HEK293 (cell line): ENCODE data around the gene CPXM2.

Source experiments
- CTCF ChIA-PET: fragments of 350-600 bp; formaldehyde crosslinking; extraction: SDS; loops from one replicate; lab custom pipeline; 2021; ENCODE audit warnings: antibody characterized with exemption; lab: Yijun Ruan, JAX
- POLR2A ChIA-PET: fragments of 300-600 bp; formaldehyde crosslinking; extraction: SDS; loops from one replicate; lab custom pipeline; 2020; ENCODE audit warnings: antibody characterized with exemption, inconsistent platforms; lab: Yijun Ruan, JAX
- H3K27ac ChIP-seq: fragments of 200-500 bp; sonication (Bioruptor generic); 2 replicates; pipeline ENCODE4 v1.5.1; 2014; ENCODE audit warnings: low read depth, low read length, control low read depth, inconsistent platforms; ENCODE audit errors: extremely low read depth
- H3K36me3 ChIP-seq, 2 experiments: fragments of 200-500 bp in 1 of 2; sonication (Bioruptor generic) in 1 of 2; 1 replicate in 1 of 2; 2 replicates in 1 of 2; pipeline ENCODE4 v1.5.1; 2014 to 2017; ENCODE audit warnings: inconsistent platforms in 2 of 2, low read length in 2 of 2; ENCODE audit not compliant: control insufficient read depth in 2 of 2, insufficient read depth in 1 of 2
- H3K4me1 ChIP-seq: fragments of 200-500 bp; sonication (Bioruptor generic); 2 replicates; pipeline ENCODE4 v1.5.1; 2014; ENCODE audit warnings: mild to moderate bottlenecking, low read length, inconsistent platforms; ENCODE audit not compliant: control insufficient read depth, insufficient read depth
- H3K4me3 ChIP-seq: 2 replicates; pipeline ENCODE4 v1.5.1; 2011; ENCODE audit warnings: low read depth, mild to moderate bottlenecking, control low read depth, low read length, moderate library complexity
- H3K9me3 ChIP-seq: fragments of 200-500 bp; sonication (Bioruptor generic); 2 replicates; pipeline ENCODE4 v1.5.1; 2014; ENCODE audit warnings: low read depth, low read length, inconsistent platforms; ENCODE audit not compliant: control insufficient read depth, insufficient read depth
- BCL11A ChIP-seq: fragments of 450-650 bp; formaldehyde crosslinking; IDR thresholded peaks from 2 replicates; pipeline ENCODE4 v1.5.1; 2016; ENCODE audit warnings: low read depth, missing biosample characterization, missing genetic modification characterization
- HIC1 ChIP-seq: fragments of 450-650 bp; formaldehyde crosslinking; IDR thresholded peaks from 2 replicates; pipeline ENCODE4 v1.5.1; 2016; ENCODE audit warnings: missing biosample characterization, missing genetic modification characterization
- KLF8 ChIP-seq: fragments of 450-650 bp; formaldehyde crosslinking; IDR thresholded peaks from 2 replicates; pipeline ENCODE4 v1.5.1; 2016; ENCODE audit warnings: missing biosample characterization, missing genetic modification characterization
- MYNN ChIP-seq: fragments of 450-650 bp; formaldehyde crosslinking; IDR thresholded peaks from 2 replicates; pipeline ENCODE4 v1.5.1; 2016; ENCODE audit warnings: missing biosample characterization, missing genetic modification characterization, borderline replicate concordance
- MZF1 ChIP-seq: fragments of 450-650 bp; formaldehyde crosslinking; IDR thresholded peaks from 2 replicates; pipeline ENCODE4 v1.5.1; 2017; ENCODE audit warnings: missing biosample characterization, missing genetic modification characterization, borderline replicate concordance
- PRDM6 ChIP-seq: fragments of 450-650 bp; formaldehyde crosslinking; IDR thresholded peaks from 2 replicates; pipeline ENCODE4 v1.5.1; 2017; ENCODE audit warnings: missing biosample characterization, missing genetic modification characterization
- ZNF10 ChIP-seq: fragments of 450-650 bp; formaldehyde crosslinking; IDR thresholded peaks from 2 replicates; pipeline ENCODE4 v1.5.1; 2017; ENCODE audit warnings: missing biosample characterization, missing genetic modification characterization
- ZNF155 ChIP-seq: fragments of 450-650 bp; formaldehyde crosslinking; IDR thresholded peaks from 2 replicates; pipeline ENCODE4 v1.5.1; 2016; ENCODE audit warnings: missing biosample characterization, missing genetic modification characterization
- ZNF169 ChIP-seq: fragments of 450-650 bp; formaldehyde crosslinking; IDR thresholded peaks from 2 replicates; pipeline ENCODE4 v1.5.1; 2016; ENCODE audit warnings: missing biosample characterization, missing genetic modification characterization
- ZNF2 ChIP-seq: fragments of 450-650 bp; formaldehyde crosslinking; IDR thresholded peaks from 2 replicates; pipeline ENCODE4 v1.5.1; 2016; ENCODE audit warnings: missing biosample characterization, missing genetic modification characterization
- ZNF354C ChIP-seq: fragments of 450-650 bp; formaldehyde crosslinking; IDR thresholded peaks from 2 replicates; pipeline ENCODE4 v1.5.1; 2016; ENCODE audit warnings: missing biosample characterization, missing genetic modification characterization, low read depth, borderline replicate concordance
- ZNF404 ChIP-seq: fragments of 450-650 bp; formaldehyde crosslinking; IDR thresholded peaks from 2 replicates; pipeline ENCODE4 v1.5.1; 2017; ENCODE audit warnings: missing biosample characterization, missing genetic modification characterization
- ZNF473 ChIP-seq: fragments of 450-650 bp; formaldehyde crosslinking; IDR thresholded peaks from 2 replicates; pipeline ENCODE4 v1.5.1; 2017; ENCODE audit warnings: missing biosample characterization, missing genetic modification characterization
- ZNF544 ChIP-seq: fragments of 450-650 bp; formaldehyde crosslinking; IDR thresholded peaks from 2 replicates; pipeline ENCODE4 v1.5.0; 2017; ENCODE audit warnings: missing biosample characterization, missing genetic modification characterization
- ZNF596 ChIP-seq: fragments of 450-650 bp; IDR thresholded peaks from 2 replicates; pipeline ENCODE4 v1.5.0; 2018; ENCODE audit warnings: missing biosample characterization, mild to moderate bottlenecking, missing genetic modification characterization, moderate library complexity
- ZNF776 ChIP-seq: fragments of 450-650 bp; formaldehyde crosslinking; IDR thresholded peaks from 2 replicates; pipeline ENCODE4 v1.5.0; 2017; ENCODE audit warnings: missing biosample characterization, missing genetic modification characterization, borderline replicate concordance
- ZNF830 ChIP-seq: fragments of 450-650 bp; IDR thresholded peaks from 2 replicates; pipeline ENCODE4 v1.5.0; 2018; ENCODE audit warnings: missing biosample characterization, missing genetic modification characterization, low read depth, mild to moderate bottlenecking, moderate library complexity
- TF ChIP-seq, protein P1 (sequence below): fragments of 450-650 bp; formaldehyde crosslinking; IDR thresholded peaks from 2 replicates; pipeline ENCODE4 v1.5.1; 2016; ENCODE audit warnings: missing biosample characterization, missing genetic modification characterization
- TF ChIP-seq, protein P2 (sequence below): fragments of 450-650 bp; formaldehyde crosslinking; IDR thresholded peaks from 2 replicates; pipeline ENCODE4 v1.5.1; 2016; ENCODE audit warnings: missing biosample characterization, missing genetic modification characterization

Gene CPXM2

GRCh38 chr10:123859653-123860050, 32.0 kb downstream of the CPXM2 start (continued):
- TF ChIP-seq PRDM6 (no peak), ZNF596 (no peak), BCL11A (tag by site-specific recombination) (no peak), ZNF169 (tag by site-specific recombination) (no peak), ZNF10 (tag by site-specific recombination) (no peak), ZNF354C (tag by site-specific recombination) (no peak)

DNA sequence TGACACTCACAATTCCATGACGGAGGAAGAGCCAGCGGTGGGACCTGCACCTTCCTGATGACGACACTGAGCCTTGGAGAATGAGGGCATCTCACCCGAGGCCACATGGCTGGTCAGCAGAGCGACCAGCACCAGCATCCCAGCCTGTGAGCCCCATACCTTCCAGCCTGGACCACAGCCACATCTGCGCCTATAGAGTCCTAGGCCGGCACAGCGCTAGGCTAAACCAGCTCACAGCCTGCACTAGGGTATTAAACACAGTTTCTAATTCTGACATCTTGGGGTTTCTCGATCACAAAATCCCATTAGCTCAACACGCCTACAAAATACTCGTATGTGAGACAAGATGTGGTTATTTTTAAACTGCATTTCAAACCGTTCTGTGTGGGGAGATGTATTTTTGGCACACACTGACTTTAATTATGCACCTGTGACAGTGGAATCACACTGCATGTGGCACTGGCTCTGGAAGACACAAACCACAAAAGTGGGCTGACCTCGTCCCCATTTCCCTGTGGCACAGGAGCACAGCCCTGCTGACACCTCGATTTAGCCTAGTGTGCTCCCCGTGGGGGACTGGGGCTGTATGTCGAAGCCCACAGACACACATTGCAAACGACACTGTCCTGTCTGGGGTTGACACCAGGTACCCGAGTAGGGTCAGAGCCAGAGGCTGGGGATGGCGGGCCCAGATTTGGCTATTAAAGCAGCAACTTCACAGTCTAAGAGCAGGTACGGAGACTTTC, 32.5 kb downstream of the CPXM2 start:
- H3K27ac ChIP-seq, result no peak overlapping the region
- ChIA-PET POLR2A (no interaction called here), CTCF (interaction anchor here (1.0 kb wide), 1 partner anchor 108 kb away, joined by 3 read pairs; no protein-coding TSS in a partner anchor)
- no peak overlapping the region for H3K4me3 ChIP-seq
- H3K9me3 ChIP-seq, result no peaks in the 10 kb centered on the region
- no peak for TF ChIP-seq ZNF473 (tag by site-specific recombination)
- no peak for TF ChIP-seq ZNF2 (tag by site-specific recombination)
- no peak for TF ChIP-seq ZNF544 (tag by site-specific recombination)
- TF ChIP-seq, protein P1, sequence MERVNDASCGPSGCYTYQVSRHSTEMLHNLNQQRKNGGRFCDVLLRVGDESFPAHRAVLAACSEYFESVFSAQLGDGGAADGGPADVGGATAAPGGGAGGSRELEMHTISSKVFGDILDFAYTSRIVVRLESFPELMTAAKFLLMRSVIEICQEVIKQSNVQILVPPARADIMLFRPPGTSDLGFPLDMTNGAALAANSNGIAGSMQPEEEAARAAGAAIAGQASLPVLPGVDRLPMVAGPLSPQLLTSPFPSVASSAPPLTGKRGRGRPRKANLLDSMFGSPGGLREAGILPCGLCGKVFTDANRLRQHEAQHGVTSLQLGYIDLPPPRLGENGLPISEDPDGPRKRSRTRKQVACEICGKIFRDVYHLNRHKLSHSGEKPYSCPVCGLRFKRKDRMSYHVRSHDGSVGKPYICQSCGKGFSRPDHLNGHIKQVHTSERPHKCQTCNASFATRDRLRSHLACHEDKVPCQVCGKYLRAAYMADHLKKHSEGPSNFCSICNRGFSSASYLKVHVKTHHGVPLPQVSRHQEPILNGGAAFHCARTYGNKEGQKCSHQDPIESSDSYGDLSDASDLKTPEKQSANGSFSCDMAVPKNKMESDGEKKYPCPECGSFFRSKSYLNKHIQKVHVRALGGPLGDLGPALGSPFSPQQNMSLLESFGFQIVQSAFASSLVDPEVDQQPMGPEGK (tag by site-specific recombination), result no peak
- TF ChIP-seq MYNN (tag by site-specific recombination), result no peak
- no peak for TF ChIP-seq ZNF404 (tag by site-specific recombination)
- TF ChIP-seq KLF8 (tag by site-specific recombination), result no peak
- no peak for TF ChIP-seq ZNF776 (tag by site-specific recombination)
- no peak for TF ChIP-seq HIC1 (tag by site-specific recombination)
- no peak for TF ChIP-seq ZNF830 (tag by site-specific recombination)
- TF ChIP-seq ZNF155, result no peak
- no peak for TF ChIP-seq MZF1 (tag by site-specific recombination)
- TF ChIP-seq, protein P2, sequence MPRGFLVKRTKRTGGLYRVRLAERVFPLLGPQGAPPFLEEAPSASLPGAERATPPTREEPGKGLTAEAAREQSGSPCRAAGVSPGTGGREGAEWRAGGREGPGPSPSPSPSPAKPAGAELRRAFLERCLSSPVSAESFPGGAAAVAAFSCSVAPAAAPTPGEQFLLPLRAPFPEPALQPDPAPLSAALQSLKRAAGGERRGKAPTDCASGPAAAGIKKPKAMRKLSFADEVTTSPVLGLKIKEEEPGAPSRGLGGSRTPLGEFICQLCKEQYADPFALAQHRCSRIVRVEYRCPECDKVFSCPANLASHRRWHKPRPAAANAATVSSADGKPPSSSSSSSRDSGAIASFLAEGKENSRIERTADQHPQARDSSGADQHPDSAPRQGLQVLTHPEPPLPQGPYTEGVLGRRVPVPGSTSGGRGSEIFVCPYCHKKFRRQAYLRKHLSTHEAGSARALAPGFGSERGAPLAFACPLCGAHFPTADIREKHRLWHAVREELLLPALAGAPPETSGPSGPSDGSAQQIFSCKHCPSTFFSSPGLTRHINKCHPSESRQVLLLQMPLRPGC (tag by site-specific recombination), result no peak
- no peaks in the 10 kb centered on the region for H3K36me3 ChIP-seq
- H3K4me1 ChIP-seq, result no peaks in the 10 kb centered on the region
